Endothelial cell of umbilical vein (primary cell): ENCODE results near the gene OPRL1.

Experiments
- CTCF ChIP-seq, 2 donors: IDR thresholded peaks; 1 replicate in 1 of 2; 2 replicates in 1 of 2; pipeline ENCODE4 v1.5.1; 2011; ENCODE audit warnings: low read length in 2 of 2, mild to moderate bottlenecking in 2 of 2, moderate library complexity in 2 of 2, control low read depth in 1 of 2, inconsistent platforms in 1 of 2, low read depth in 1 of 2; ENCODE audit not compliant: insufficient read depth in 1 of 2; ENCODE audit errors: extremely low read depth in 1 of 2
- POLR2A ChIP-seq: IDR thresholded peaks from 2 replicates; pipeline ENCODE4 v1.6.1; 2012; ENCODE audit warnings: low read depth, mild to moderate bottlenecking, control low read depth, low read length
- POLR2AphosphoS5 ChIP-seq: IDR thresholded peaks from 2 replicates; pipeline ENCODE4 v1.6.1; 2012; ENCODE audit warnings: low read depth, mild to moderate bottlenecking, control low read depth, low read length, moderate library complexity; ENCODE audit not compliant: insufficient read depth

DNA sequence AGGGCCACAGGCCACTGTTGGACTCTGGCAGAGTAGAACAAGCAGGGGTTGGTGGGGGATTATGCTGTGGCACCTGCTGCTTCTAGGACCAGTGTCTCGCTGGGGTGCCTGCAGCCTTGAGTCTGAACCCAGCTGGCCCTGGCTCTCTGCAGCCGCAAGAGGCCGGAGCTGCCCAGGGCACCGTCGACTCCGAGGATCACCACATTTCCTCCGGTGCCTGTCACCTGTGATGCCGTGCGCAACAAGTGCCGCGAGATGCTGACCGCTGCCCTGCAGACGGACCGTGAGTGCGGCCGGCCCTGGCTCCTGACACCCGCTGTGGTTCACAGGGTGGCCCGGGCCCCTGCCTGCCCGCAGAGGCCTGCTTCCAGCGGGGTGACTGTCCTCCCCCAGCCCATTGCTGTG, 10.7 kb upstream of the OPRL1 start:
- TF ChIP-seq POLR2AphosphoS5 (no peak), CTCF (IDR thresholded peaks at IDR 0.05; ENCODE audit: extremely low read depth in 1 of 2, insufficient read depth in 1 of 2, low read depth in 1 of 2, low read length in 2 of 2) (no peak), POLR2A (no peak)
